H1 (cell line): ENCODE results near the gene ZRANB3. TPM values are rescaled to one million over a fixed set of nuclear protein-coding genes. Genes with fewer than 3 reads are reported as not detected.

Experiments
- CTCF ChIA-PET: fragments of 300-600 bp; sonication (Branson Sonifier 250); formaldehyde crosslinking; loops from one replicate; lab custom pipeline; 2021; ENCODE audit not compliant: partially characterized antibody; lab: Charles Lee
- POLR2A ChIA-PET: fragments of 300-600 bp; sonication (Branson Sonifier 250); formaldehyde crosslinking; loops from one replicate; lab custom pipeline; 2021; ENCODE audit warnings: inconsistent platforms; ENCODE audit not compliant: partially characterized antibody; lab: Charles Lee
- DNase-seq, 2 experiments: peaks; one replicate each; pipeline versions ENCODE4 v3.0.0 to v3.0.0-alpha.2; 2010 to 2022; ENCODE audit warnings: low spot score in 2 of 2, low read depth in 1 of 2, mixed read lengths in 1 of 2
- FAIRE-seq: peaks from 2 replicates; lab custom pipeline; 2011; peaks lifted over from hg19 to GRCh38; lab: Jason Lieb, UNC
- H2AFZ ChIP-seq: 2 replicates; pipeline ENCODE4 v1.8.1; 2012; ENCODE audit warnings: low read length, inconsistent platforms
- H2AK5ac ChIP-seq: 2 replicates; pipeline ENCODE4 v1.6.1; 2013; ENCODE audit warnings: low read depth, low read length
- H2BK120ac ChIP-seq: replicated peaks from 2 replicates; pipeline ENCODE3; 2013; ENCODE audit warnings: low read depth, low read length, inconsistent platforms
- H2BK12ac ChIP-seq: 2 replicates; pipeline ENCODE4 v1.6.1; 2013; ENCODE audit warnings: low read depth, low read length
- H2BK15ac ChIP-seq: 2 replicates; pipeline ENCODE4 v1.6.1; 2013; ENCODE audit warnings: low read length
- H2BK20ac ChIP-seq: 2 replicates; pipeline ENCODE4 v1.6.1; 2013; ENCODE audit warnings: low read length
- H2BK5ac ChIP-seq: 2 replicates; pipeline ENCODE4 v1.6.1; 2013; ENCODE audit warnings: low read depth, low read length
- H3K14ac ChIP-seq: 2 replicates; pipeline ENCODE4 v1.6.1; 2013; ENCODE audit warnings: inconsistent platforms; ENCODE audit not compliant: insufficient read length
- H3K18ac ChIP-seq: 2 replicates; pipeline ENCODE4 v1.6.1; 2013; ENCODE audit warnings: low read length; ENCODE audit errors: extremely low read depth
- H3K23ac ChIP-seq: 2 replicates; pipeline ENCODE4 v1.6.1; 2013; ENCODE audit warnings: inconsistent platforms; ENCODE audit not compliant: insufficient read length
- H3K23me2 ChIP-seq: 2 replicates; pipeline ENCODE4 v1.6.1; 2013; ENCODE audit warnings: low read depth, low read length
- H3K27ac ChIP-seq: 2 replicates; pipeline ENCODE4 v1.6.1; 2011; ENCODE audit warnings: low read depth, low read length, inconsistent platforms
- H3K27me3 ChIP-seq, 4 experiments: replicated peaks in 1 of 4; 1 replicate in 1 of 4; 2 replicates in 3 of 4; pipeline versions ENCODE4 v1.6.1 to v1.8.1; 2011 to 2013; ENCODE audit warnings: low read length in 3 of 4, mild to moderate bottlenecking in 3 of 4, inconsistent platforms in 2 of 4, mixed read lengths in 2 of 4, moderate library complexity in 1 of 4; ENCODE audit not compliant: control insufficient read depth in 3 of 4, insufficient read depth in 3 of 4; ENCODE audit errors: extremely low read depth in 1 of 4
- H3K36me3 ChIP-seq, 4 experiments: 2 replicates each; pipeline versions ENCODE4 v1.6.1 to v1.8.1; 2011 to 2013; ENCODE audit warnings: mild to moderate bottlenecking in 4 of 4, low read length in 3 of 4, moderate library complexity in 2 of 4, control low read depth in 1 of 4, inconsistent platforms in 1 of 4; ENCODE audit not compliant: insufficient read depth in 4 of 4, control insufficient read depth in 2 of 4
- H3K4ac ChIP-seq: replicated peaks from 2 replicates; pipeline ENCODE3; 2013; ENCODE audit warnings: low read length, low read depth, mixed read lengths, inconsistent platforms; ENCODE audit not compliant: insufficient read length
- H3K4me1 ChIP-seq, 4 experiments: replicated peaks in 1 of 4; 1 replicate in 1 of 4; 2 replicates in 3 of 4; pipeline versions ENCODE4 v1.6.1 to v1.8.1; 2011 to 2013; ENCODE audit warnings: low read length in 3 of 4, inconsistent platforms in 2 of 4, mixed read lengths in 1 of 4; ENCODE audit not compliant: insufficient read depth in 4 of 4, control insufficient read depth in 3 of 4
- H3K4me2 ChIP-seq, 2 experiments: 2 replicates each; pipeline versions ENCODE4 v1.6.1 to v1.8.1; 2011 to 2013; ENCODE audit warnings: low read depth in 2 of 2, low read length in 2 of 2, control low read depth in 1 of 2, inconsistent platforms in 1 of 2, mild to moderate bottlenecking in 1 of 2; ENCODE audit not compliant: insufficient read depth in 1 of 2
- H3K4me3 ChIP-seq, 4 experiments: fragments of 200-600, 300-600 bp in 1 of 4; sonication (generic), shearing (Covaris generic), sonication (Bioruptor Twin) in 1 of 4; 2 replicates each; pipeline versions ENCODE4 v1.5.1 to v1.8.1; 2011 to 2016; ENCODE audit warnings: low read length in 4 of 4, low read depth in 3 of 4, control low read depth in 2 of 4, inconsistent platforms in 2 of 4, mild to moderate bottlenecking in 2 of 4, mixed read lengths in 1 of 4, moderate library complexity in 1 of 4; ENCODE audit not compliant: insufficient read depth in 2 of 4; ENCODE audit errors: extremely low read depth in 1 of 4
- H3K56ac ChIP-seq: replicated peaks from 2 replicates; pipeline ENCODE3; 2013; ENCODE audit warnings: low read depth, mild to moderate bottlenecking, mixed read lengths, low read length, inconsistent platforms; ENCODE audit not compliant: insufficient read length
- H3K79me1 ChIP-seq: 2 replicates; pipeline ENCODE4 v1.6.1; 2013; ENCODE audit warnings: low read depth, low read length, control low read depth
- H3K79me2 ChIP-seq, 2 experiments: 2 replicates each; pipeline versions ENCODE4 v1.6.1 to v1.8.1; 2012 to 2013; ENCODE audit warnings: low read length in 2 of 2, mild to moderate bottlenecking in 2 of 2, inconsistent platforms in 1 of 2; ENCODE audit not compliant: insufficient read depth in 2 of 2, control insufficient read depth in 1 of 2
- H3K9ac ChIP-seq, 4 experiments: replicated peaks in 1 of 4; 1 replicate in 1 of 4; 2 replicates in 3 of 4; pipeline versions ENCODE4 v1.6.1 to v1.8.1; 2011 to 2013; ENCODE audit warnings: low read depth in 3 of 4, low read length in 3 of 4, control low read depth in 2 of 4, mild to moderate bottlenecking in 2 of 4, moderate library complexity in 2 of 4, inconsistent platforms in 1 of 4; ENCODE audit errors: extremely low read depth in 1 of 4
- H3K9me3 ChIP-seq, 2 experiments: 2 replicates each; pipeline versions ENCODE4 v1.6.1 to v1.8.1; 2012 to 2013; ENCODE audit warnings: mild to moderate bottlenecking in 2 of 2, moderate library complexity in 2 of 2, control low read depth in 1 of 2, inconsistent platforms in 1 of 2, low read depth in 1 of 2, low read length in 1 of 2, mixed read lengths in 1 of 2; ENCODE audit not compliant: insufficient read depth in 2 of 2
- H4K20me1 ChIP-seq, 2 experiments: replicated peaks in 1 of 2; 2 replicates each; pipeline versions ENCODE3 to v1.8.1; 2011 to 2013; ENCODE audit warnings: inconsistent platforms in 2 of 2, low read length in 2 of 2, mild to moderate bottlenecking in 1 of 2; ENCODE audit not compliant: insufficient read depth in 2 of 2, control insufficient read depth in 1 of 2
- H4K5ac ChIP-seq: 2 replicates; pipeline ENCODE4 v1.6.1; 2013; ENCODE audit warnings: low read length, low read depth, mixed read lengths, inconsistent platforms; ENCODE audit not compliant: insufficient read length
- H4K8ac ChIP-seq: 2 replicates; pipeline ENCODE4 v1.8.0; 2013; ENCODE audit warnings: mild to moderate bottlenecking, moderate library complexity, low read length, inconsistent platforms; ENCODE audit not compliant: insufficient read depth; ENCODE audit errors: extremely low read depth
- H4K91ac ChIP-seq: replicated peaks from 2 replicates; pipeline ENCODE3; 2013; ENCODE audit warnings: low read length, mixed read lengths, inconsistent platforms; ENCODE audit not compliant: insufficient read length
- GTF2F1 ChIP-seq: IDR thresholded peaks from 2 replicates; pipeline ENCODE4 v1.6.1; 2012; ENCODE audit warnings: low read depth, low read length, improper control_type of control experiment, borderline replicate concordance
- JUN ChIP-seq: IDR thresholded peaks from 2 replicates; pipeline ENCODE4 v1.6.1; 2011; ENCODE audit warnings: low read depth, mild to moderate bottlenecking, improper control_type of control experiment, low read length
- JUND ChIP-seq: IDR thresholded peaks from 2 replicates; pipeline ENCODE4 v1.6.1; 2011; ENCODE audit warnings: mild to moderate bottlenecking, improper control_type of control experiment, low read length
- KDM5A ChIP-seq: fragments of 200-600 bp; IDR thresholded peaks from 2 replicates; pipeline ENCODE4 v1.7.1; 2012; ENCODE audit warnings: mild to moderate bottlenecking, low read length, inconsistent platforms, mixed read lengths
- MAFK ChIP-seq: IDR thresholded peaks from 2 replicates; pipeline ENCODE4 v1.6.1; 2012; ENCODE audit warnings: low read depth, mild to moderate bottlenecking, improper control_type of control experiment, low read length
- SIN3A ChIP-seq, 2 experiments: IDR thresholded peaks in 1 of 2; conservative IDR thresholded peaks in 1 of 2; 2 replicates each; pipeline ENCODE4 v1.6.1; 2011 to 2012; ENCODE audit warnings: low read length in 2 of 2, improper control_type of control experiment in 1 of 2, low read depth in 1 of 2, mild to moderate bottlenecking in 1 of 2
- SP2 ChIP-seq: IDR thresholded peaks from 2 replicates; pipeline ENCODE4 v1.6.1; 2012; ENCODE audit warnings: mild to moderate bottlenecking, low read length, inconsistent platforms
- SRF ChIP-seq: IDR thresholded peaks from 2 replicates; pipeline ENCODE4 v1.6.1; 2011; ENCODE audit warnings: mild to moderate bottlenecking, low read depth, low read length, moderate library complexity
- TAF1 ChIP-seq: IDR thresholded peaks from 2 replicates; pipeline ENCODE4 v1.6.1; 2011; ENCODE audit warnings: mild to moderate bottlenecking, low read depth, low read length
- TEAD4 ChIP-seq: IDR thresholded peaks from 2 replicates; pipeline ENCODE4 v1.6.1; 2012; ENCODE audit warnings: low read depth, low read length, inconsistent platforms, mixed read lengths
- WGBS, 2 experiments: shearing (Covaris generic) in 1 of 2; methylation state at CpG; one replicate each; pipeline versions ENCODE4 v1.1.6 to v1.1.7; 2013 to 2015; ENCODE audit warnings: low lambda C conversion rate in 2 of 2, mixed read lengths in 2 of 2, inconsistent platforms in 1 of 2, low coverage in 1 of 2, missing lambda C conversion rate in 1 of 2; ENCODE audit not compliant: insufficient replicate concordance in 2 of 2, insufficient coverage in 1 of 2, insufficient read length in 1 of 2; ENCODE audit errors: extremely low coverage in 1 of 2, missing lambda C conversion rate in 1 of 2; 5-methylcytosine and 5-hydroxymethylcytosine counted together
- polyA plus RNA-seq, 7 experiments: library from polyadenylated mRNA; depleted of rRNA in 3 of 7; stranded (reverse) in 5 of 7; unstranded in 2 of 7; fragments of >200 nt in 5 of 7; fragments of 200-250 nt in 2 of 7; gene quantifications; 1 replicate in 5 of 7; 2 replicates in 1 of 7; 4 replicates in 1 of 7; pipeline versions ENCODE4 v1.2.1 to v1.2.3, GENCODE V29; 2011 to 2013; ENCODE audit warnings: missing spikeins in 2 of 7, mixed read lengths in 2 of 7
- total RNA-seq: library from RNA; stranded (reverse); fragmentation: NEBNext Ultra II Directional; extraction: Animal tissue kit (Norgen Biotek cat#: 25700); gene quantifications from 2 replicates; pipeline ENCODE4 v1.2.1, GENCODE V29; 2021

Gene ZRANB3
- total and polyA plus RNA-seq, 2 of the 8 experiments (the other 6 are each of a cell fraction or from before 2014, with no cell fraction given): 4.5 to 19.3 TPM

GRCh38 chr2:135163901-135164300, 367.1 kb downstream of the ZRANB3 start:
- Histone ChIP-seq H4K20me1 (no peaks in the 10 kb centered on the region), H2BK120ac (no peak overlapping the region), H3K4me1 (peaks cover 0 to 3% (median 0%) of the 10 kb centered on the region in 4 experiments; a peak in 2 of 7 replicates), H4K5ac (no peak overlapping the region), H2BK20ac (no peak overlapping the region), H2AFZ (no peak overlapping the region), H3K9me3 (no peaks in the 10 kb centered on the region), H3K18ac (no peak overlapping the region), H3K79me2 (no peaks in the 10 kb centered on the region), H3K56ac (no peak overlapping the region), H3K36me3 (peaks cover 2 to 47% (median 16%) of the 10 kb centered on the region in 4 experiments; a peak in 6 of 8 replicates), H2AK5ac (no peak overlapping the region), H4K91ac (no peak overlapping the region), H3K4ac (no peak overlapping the region), H2BK5ac (no peak overlapping the region), H3K4me3 (no peak overlapping the region), H2BK12ac (no peak overlapping the region), H2BK15ac (no peak overlapping the region), H3K23ac (no peak overlapping the region), H3K23me2 (no peaks in the 10 kb centered on the region), H3K79me1 (no peaks in the 10 kb centered on the region), H3K27me3 (peaks cover 0 to 1% (median 0%) of the 10 kb centered on the region in 4 experiments; a peak in 1 of 7 replicates), H3K27ac (no peak overlapping the region), H3K9ac (no peak overlapping the region), H3K4me2 (no peak overlapping the region), H3K14ac (no peak overlapping the region), H4K8ac (no peak overlapping the region)
- no peak for TF ChIP-seq TEAD4
- no peak for TF ChIP-seq GTF2F1
- no peak for TF ChIP-seq SP2
- no peak for TF ChIP-seq SRF
- TF ChIP-seq SIN3A (conservative IDR thresholded peaks at IDR 0.05 in 1 of 2, IDR thresholded peaks at IDR 0.05 in 1 of 2; ENCODE audit: low read depth in 1 of 2, low read length in 2 of 2): no peak
- no peak for TF ChIP-seq KDM5A
- no peak for TF ChIP-seq JUN
- no peak for TF ChIP-seq JUND
- TF ChIP-seq MAFK: no peak
- TF ChIP-seq TAF1: no peak
- FAIRE-seq (no peak), DNase-seq (no peak)
- WGBS, 2 experiments: 89% methylated on average over 5 of the region's 5 CpGs; no CpG with 5 or more reads in 1 of the 2 experiments
- ChIA-PET CTCF (interaction anchor here (0.7 kb wide), 2 partner anchors 67 to 510 kb away, joined by 3 read pairs; no protein-coding TSS in a partner anchor), POLR2A (no interaction called here)
